GM21825 (cell line): Measurements from ENCODE around the gene FEN1.

Source experiments
- ATAC-seq: cut with Tn5 transposase; IDR thresholded peaks from one replicate; pipeline ENCODE4 v1.9.1; 2021; ENCODE audit warnings: mild to moderate bottlenecking, moderate library complexity; ENCODE audit not compliant: unreplicated experiment

The FEN1 gene

DNA sequence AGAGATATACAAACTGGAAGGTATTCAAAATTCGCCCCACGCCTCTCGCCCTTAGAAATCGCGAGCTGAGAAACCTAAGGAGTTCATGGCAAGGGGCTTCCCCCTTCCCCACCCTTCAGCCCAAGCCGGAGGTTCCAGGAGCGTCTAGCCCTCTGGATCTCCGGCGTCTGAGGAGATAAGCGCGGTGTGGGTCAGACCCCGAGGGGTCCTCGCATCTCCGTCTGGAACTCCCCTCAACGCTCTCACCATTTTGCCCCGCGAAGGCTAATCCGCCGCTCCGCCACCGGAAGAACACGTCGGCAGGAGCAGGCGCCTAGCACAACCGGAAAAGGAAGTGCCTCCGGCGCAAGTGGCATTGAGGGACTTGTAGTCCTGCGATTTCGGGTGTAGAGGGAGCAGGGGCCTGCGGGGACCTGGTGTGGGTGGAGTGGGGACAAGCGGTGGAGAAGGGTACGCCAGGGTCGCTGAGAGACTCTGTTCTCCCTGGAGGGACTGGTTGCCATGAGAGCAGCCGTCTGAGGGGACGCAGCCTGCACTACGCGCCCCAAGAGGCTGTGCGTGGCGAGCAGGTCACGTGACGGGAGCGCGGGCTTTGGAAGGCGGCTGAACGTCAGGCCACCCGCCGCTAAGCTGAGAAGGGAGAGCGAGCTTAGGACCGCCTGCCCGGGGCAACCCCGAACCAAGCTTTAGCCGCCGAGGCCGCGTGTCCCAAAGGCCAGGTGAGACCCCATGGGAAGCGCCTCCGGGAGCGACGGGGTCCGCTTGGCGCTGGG lies at the start of gene FEN1, which contains the start of gene TMEM258:
Gene FEN1 (plus strand): TSS at position 602 of the 773 bp plus-strand sequence. CDS start 2,451 bp downstream, outside the sequence.
Gene TMEM258 (minus strand): TSS at position 290 of the 773 bp plus-strand sequence. CDS start 41 bp downstream, at position 249.
- peak; percentile 77 for ATAC-seq

DNA sequence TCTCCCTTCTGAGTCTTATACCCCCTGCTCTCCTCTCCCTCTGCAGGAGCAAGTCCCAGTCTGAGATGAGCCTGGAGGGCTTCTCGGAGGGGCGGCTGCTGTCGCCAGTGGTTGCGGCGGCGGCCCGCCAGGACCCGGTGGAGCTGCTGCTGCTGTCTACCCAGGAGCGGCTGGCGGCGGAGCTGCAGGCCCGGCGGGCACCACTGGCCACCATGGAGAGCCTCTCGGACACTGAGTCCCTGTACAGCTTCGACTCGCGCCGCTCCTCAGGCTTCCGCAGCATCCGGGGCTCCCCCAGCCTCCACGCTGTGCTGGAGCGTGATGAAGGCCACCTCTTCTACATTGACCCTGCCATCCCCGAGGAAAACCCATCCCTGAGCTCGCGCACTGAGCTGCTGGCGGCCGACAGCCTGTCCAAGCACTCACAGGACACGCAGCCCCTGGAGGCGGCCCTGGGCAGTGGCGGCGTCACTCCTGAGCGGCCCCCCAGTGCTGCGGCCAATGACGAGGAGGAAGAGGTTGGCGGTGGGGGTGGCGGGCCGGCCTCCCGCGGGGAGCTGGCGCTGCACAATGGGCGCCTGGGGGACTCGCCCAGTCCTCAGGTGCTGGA lies 49.1 kb upstream of the FEN1 start:
- no peak for ATAC-seq

DNA sequence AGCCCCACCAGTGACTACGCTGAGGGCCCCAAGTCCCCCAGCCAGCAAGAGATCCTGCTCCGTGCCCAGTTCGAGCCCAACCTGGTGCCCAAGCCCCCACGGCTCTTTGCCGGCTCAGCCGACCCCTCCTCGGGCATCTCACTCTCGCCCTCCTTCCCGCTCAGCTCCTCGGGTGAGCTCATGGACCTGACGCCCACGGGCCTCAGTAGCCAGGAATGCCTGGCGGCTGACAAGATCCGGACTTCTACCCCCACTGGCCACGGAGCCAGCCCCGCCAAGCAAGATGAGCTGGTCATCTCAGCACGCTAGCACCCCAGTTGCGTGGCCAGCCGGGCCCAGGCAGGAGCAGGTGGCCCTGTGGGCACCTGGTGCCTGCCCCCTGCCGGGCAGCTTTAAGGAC lies 48.5 kb upstream of the FEN1 start:
- no peak for ATAC-seq

DNA sequence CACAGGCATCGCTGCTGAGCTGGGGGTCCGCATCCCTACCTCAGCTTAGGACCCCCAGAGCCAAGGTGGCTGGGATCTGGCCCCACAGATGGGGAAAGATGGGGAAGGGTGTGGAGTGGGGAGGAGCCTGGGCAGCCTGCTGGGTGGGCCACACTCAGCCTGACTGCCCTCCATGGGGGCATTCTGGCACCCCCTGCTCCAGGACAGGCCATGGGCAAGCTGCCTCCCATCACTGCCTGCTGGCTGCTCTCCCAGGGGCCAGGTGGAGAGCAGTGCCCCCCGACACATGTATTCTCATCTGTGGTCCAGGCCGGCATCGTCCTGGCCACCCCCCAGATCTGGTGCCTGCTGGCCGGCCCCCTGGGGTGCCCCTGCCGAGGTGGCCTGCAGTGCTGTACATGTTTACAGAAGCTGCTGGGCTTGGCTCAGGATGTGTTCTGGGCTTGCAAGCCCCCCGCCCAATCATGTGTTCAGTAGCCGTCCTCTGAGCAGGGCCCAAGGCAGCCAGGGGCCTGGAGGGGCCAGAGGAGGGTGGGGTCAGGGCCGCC lies 48.0 kb upstream of the FEN1 start:
- ATAC-seq: no peak

- ATAC-seq: no peak
Observed at GRCh38 chr11:61745781-61746441, 46.8 kb upstream of the FEN1 start.

- no peak for ATAC-seq
Observed at GRCh38 chr11:61746442-61747191, 46.1 kb upstream of the FEN1 start.

- no peak for ATAC-seq
Observed at GRCh38 chr11:61747192-61747966, 45.3 kb upstream of the FEN1 start.

GRCh38 chr11:61747967-61748285 lies 44.8 kb upstream of the FEN1 start:
- no peak for ATAC-seq

- ATAC-seq: no peak
Observed at GRCh38 chr11:61749591-61750217, 43.0 kb upstream of the FEN1 start.

DNA sequence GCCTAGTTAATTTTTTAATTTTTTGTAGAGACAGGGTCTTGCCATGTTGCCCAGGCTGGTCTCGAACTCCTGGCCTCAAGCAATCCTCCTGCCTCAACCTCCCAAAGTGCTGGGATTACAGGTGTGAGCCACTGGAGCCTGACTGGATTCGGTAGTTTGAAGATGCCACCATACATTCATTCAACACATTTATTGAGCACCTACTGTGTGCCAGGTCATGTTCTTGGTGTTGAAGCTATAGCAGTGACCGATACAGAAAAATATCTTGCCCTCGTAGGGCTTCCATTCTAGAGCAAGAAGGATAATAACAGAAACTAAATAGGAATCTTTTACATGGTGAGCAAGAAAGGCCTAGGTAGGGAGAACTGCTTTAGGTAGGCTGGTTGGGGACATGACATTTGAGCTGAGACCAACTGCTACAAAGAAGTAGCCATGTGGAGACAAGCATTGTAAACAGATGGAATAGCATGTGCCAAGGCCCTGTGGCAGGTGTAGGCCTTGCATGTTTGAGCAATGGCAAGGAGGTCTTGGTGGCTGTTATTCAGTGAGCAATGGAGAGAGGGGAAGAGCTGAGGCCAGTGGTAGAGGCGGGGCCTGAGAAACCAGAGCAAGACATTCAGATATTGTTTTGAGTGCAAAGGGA lies 42.0 kb upstream of the FEN1 start:
- ATAC-seq: no peak

- no peak for ATAC-seq
Observed at GRCh38 chr11:61751384-61751783, 41.3 kb upstream of the FEN1 start.

- ATAC-seq: no peak
Observed at GRCh38 chr11:61752117-61752924, 40.4 kb upstream of the FEN1 start, which contains the start of gene MYRF. Gene MYRF (plus strand): TSS chr11:61752636. CDS start chr11:61752745, 109 bp downstream.

GRCh38 chr11:61752925-61753521 lies 39.7 kb upstream of the FEN1 start:
- ATAC-seq: no peak

DNA sequence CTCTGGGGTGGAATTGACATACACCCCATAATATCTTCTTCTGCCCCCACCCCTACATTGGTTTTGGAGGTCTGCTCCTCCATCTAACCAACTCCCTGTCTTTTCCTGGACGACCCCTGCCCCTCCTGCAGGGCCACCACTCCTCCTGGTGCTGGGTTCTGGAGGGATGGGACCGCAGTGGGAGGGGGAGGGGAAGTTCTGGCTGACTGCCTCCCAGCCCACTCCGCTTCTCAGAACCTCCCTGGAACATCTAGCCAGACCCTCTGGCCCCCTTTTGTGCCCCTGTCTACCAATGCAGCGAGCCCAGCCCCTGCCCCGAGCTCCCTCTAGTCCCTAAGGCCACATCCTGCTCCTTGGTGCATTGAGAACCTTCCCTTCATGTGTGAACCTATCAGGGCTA lies 39.0 kb upstream of the FEN1 start:
- no peak for ATAC-seq

- ATAC-seq: no peak
Observed at GRCh38 chr11:61754534-61755482, 37.9 kb upstream of the FEN1 start.

DNA sequence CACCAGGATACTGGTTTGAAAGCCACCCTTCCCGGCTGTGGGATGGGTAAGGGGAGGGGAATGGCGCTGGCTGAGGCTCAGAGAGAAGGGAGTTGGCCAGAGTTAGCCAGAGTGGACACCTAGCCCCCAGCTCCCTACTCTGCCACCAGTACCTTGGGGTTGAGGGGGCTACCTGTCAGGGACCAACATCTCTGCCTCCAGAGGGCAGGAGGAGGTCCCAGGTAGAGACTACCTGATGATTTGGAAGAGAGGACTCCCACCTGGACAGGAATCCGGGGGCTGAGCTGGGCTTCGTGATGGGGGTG lies 36.6 kb upstream of the FEN1 start:
- no peak for ATAC-seq
